ENCODE results near the gene TTLL11. TPM values are rescaled to one million over a fixed set of nuclear protein-coding genes. Genes with fewer than 3 reads are reported as not detected.

Gene TTLL11
- total RNA-seq, 4 donors from 2014 or later, result 15.1 to 42.6 (median 29.1) TPM

DNA sequence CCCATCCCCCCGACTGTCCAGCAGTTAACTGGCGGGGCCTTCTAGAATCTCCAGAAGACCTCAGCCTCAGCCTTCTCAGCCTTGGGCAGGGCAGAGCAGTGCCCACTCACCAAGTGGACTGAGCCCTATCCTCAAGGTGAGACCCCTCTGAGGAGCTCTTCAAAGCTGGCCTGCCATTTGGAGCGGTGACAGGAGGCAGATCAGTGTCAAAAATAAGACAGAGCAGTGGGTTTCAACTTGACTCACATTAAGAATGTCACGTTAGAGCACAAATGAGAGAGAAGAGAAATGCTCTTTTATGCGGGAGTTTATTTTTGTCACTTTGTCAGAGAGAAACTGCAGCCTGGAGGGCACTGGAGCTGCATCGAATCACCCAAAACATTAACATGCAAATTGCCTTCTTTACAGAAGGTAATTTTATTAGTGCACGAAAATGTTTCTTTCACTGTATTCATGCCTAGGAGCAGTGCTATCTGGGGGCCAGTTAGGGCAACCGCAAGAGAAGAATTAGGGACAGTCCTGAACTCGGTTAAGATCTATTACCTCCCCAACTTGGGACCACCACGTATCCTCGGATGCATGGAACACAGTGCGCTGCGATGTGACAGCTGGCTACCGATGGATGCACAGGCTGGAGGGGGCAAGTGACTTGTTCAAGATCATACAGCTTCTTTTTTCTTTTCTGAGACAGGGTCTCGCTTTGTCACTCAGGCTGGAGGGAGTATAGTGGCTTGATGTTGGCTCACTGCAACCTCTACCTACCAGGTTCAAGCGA, 253.2 kb downstream of the TTLL11 start:
- Histone ChIP-seq H3K4me3 (no peak overlapping the region), H3K36me3 (peaks cover 0 to 15% of the 10 kb centered on the region in 2 donors), H3K27ac (no peak overlapping the region), H3K4me1 (peaks cover 0 to 13% (median 0%) of the 10 kb centered on the region in 3 donors), H3K9me3 (peaks cover 0 to 3% (median 0%) of the 10 kb centered on the region in 3 donors), H3K27me3 (no peaks in the 10 kb centered on the region)
- 77 to 89% methylated on average over 9 to 12 of the region's 16 CpGs for WGBS, 2 donors (ENCODE audit: low coverage in 1 of 2)
- ATAC-seq, result no peak
- TF ChIP-seq POLR2A (IDR thresholded peaks at IDR 0.05), result no peak
- no peak for TF ChIP-seq CTCF (IDR thresholded peaks at IDR 0.05)
- no peak for TF ChIP-seq POLR2AphosphoS5 (IDR thresholded peaks at IDR 0.05)
- TF ChIP-seq EP300 (IDR thresholded peaks at IDR 0.05), result no peak

DNA sequence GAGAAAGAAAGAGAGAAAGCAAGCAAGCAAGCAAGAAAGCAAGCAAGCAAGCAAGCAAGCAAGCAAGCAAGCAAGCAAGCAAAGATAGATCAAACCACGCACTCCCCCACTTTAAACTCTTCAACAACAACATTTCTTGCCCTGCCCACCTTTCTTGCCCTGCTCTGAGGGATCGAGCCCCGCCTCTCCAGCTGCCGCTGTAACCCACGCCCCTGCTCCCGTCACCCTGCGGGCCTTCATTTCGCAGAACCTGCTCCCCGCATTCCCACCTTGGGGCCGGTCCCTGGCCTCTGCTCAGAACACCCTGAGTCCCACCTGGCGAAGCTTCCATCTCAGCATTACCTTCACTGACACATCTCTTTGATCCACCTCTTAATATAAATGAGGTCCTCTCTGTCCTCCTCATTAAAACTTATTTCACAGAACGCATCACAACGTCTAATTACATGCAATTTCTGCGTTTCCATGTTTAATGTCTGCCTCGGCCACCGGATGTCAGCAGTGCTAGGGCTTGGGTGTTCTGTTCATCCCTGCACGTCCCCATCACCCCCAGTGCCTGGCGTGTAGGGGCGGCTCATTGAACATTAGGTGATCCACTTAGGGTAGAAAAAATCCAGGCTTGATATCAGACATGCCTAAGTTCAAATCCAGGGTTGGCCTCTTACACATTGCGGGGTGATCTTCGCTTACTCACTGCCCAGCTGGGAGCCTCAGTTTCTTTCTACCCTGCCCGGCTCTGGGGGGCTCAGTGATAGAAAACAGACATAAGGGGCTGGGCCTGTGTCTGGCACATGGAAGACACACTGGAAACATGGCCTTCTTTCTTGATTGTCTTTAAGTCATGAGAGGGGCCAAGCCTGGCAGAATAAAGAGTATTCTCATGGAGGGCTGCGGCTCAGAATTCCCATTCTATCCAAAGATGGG, 254.1 kb downstream of the TTLL11 start:
- H3K27ac ChIP-seq, result no peak overlapping the region
- no peak for ATAC-seq
- 89 to 93% methylated on average over 14 to 17 of the region's 23 CpGs for WGBS, 2 donors (ENCODE audit: low coverage in 1 of 2)
- H3K4me1 ChIP-seq, result peaks cover 0 to 13% (median 0%) of the 10 kb centered on the region in 3 donors
- H3K36me3 ChIP-seq, result peaks cover 0 to 15% of the 10 kb centered on the region in 2 donors
- no peak overlapping the region for H3K4me3 ChIP-seq
- TF ChIP-seq POLR2A (IDR thresholded peaks at IDR 0.05) (no peak), EP300 (IDR thresholded peaks at IDR 0.05) (no peak)
- no peaks in the 10 kb centered on the region for H3K9me3 ChIP-seq
- H3K27me3 ChIP-seq, result no peaks in the 10 kb centered on the region

DNA sequence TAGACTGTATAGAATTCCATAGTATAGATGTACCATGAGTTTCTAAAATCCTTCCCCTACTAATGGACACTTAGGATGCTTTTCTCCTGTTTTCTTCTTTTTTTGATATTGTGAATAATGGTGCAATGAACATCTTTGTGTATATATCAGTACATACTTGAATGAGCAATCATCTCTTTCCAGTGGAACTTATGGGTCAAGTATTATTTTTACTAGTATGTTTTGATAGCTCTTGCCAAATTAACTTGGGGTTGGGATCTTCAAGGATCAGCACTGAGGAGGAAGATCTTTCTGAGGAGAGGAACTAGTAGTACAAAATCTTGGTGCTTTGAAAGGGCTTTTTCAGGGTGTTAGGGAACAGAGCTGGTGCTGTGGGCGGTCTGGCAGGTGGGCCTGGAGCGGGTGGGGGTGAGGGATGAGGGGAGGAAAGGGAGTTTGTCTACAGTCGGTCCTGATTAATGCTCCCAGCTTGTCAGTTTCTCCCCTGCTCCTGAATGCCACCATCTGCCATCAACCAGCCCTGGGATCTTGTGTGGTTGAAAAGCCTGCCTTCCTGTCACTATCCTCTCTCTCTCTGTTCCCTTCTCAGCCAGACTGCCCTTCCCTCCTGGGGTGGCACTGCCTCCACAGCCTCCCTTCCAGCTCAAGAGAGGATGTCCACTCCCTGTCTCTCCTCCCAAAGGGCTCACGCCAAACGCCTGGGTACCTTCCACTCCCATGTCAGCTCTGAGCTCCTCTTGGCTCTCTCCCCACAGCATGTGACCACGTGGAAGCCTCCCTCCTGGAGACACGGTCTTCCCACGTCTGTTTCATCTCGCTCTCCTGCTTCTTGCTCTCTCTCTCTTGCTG, 255.8 kb downstream of the TTLL11 start:
- Histone ChIP-seq H3K9me3 (no peaks in the 10 kb centered on the region), H3K4me3 (no peak overlapping the region), H3K36me3 (peaks cover 0 to 15% of the 10 kb centered on the region in 2 donors), H3K4me1 (peaks cover 0 to 13% (median 0%) of the 10 kb centered on the region in 3 donors), H3K27ac (no peak overlapping the region), H3K27me3 (no peaks in the 10 kb centered on the region)
- TF ChIP-seq CTCF (IDR thresholded peaks at IDR 0.05), result no peak
- no peak for TF ChIP-seq POLR2AphosphoS5 (IDR thresholded peaks at IDR 0.05)
- TF ChIP-seq POLR2A (IDR thresholded peaks at IDR 0.05), result no peak
- TF ChIP-seq EP300 (IDR thresholded peaks at IDR 0.05), result no peak
- WGBS, 2 donors (ENCODE audit: low coverage in 1 of 2), result 31 to 53% methylated on average over 5 to 9 of the region's 9 CpGs
- no peak for ATAC-seq

GRCh38 chr9:121836366-121836885, 256.7 kb downstream of the TTLL11 start:
- Histone ChIP-seq H3K9me3 (no peaks in the 10 kb centered on the region), H3K36me3 (peaks cover 0 to 9% of the 10 kb centered on the region in 2 donors), H3K4me3 (no peak overlapping the region), H3K27me3 (no peaks in the 10 kb centered on the region), H3K27ac (no peak overlapping the region), H3K4me1 (peaks cover 0 to 13% (median 0%) of the 10 kb centered on the region in 3 donors)
- WGBS, 2 donors (ENCODE audit: low coverage in 1 of 2), result 100% methylated on average over 1 of the region's 3 CpGs; no CpG with 5 or more reads in 1 of the 2 donors
- ATAC-seq, result no peak
- no peak for TF ChIP-seq POLR2AphosphoS5 (IDR thresholded peaks at IDR 0.05)

- 86% methylated on average over 1 of the region's 5 CpGs; no CpG with 5 or more reads in 1 of the 2 donors for WGBS, 2 donors (ENCODE audit: low coverage in 1 of 2)
- Histone ChIP-seq H3K4me3 (no peak overlapping the region), H3K27me3 (no peaks in the 10 kb centered on the region), H3K36me3 (peaks cover 0 to 6% of the 10 kb centered on the region in 2 donors), H3K4me1 (peaks cover 0 to 13% (median 0%) of the 10 kb centered on the region in 3 donors), H3K9me3 (no peaks in the 10 kb centered on the region), H3K27ac (no peak overlapping the region)
- no peak for TF ChIP-seq POLR2A (IDR thresholded peaks at IDR 0.05)
- TF ChIP-seq EP300 (IDR thresholded peaks at IDR 0.05), result no peak
- no peak for TF ChIP-seq CTCF (IDR thresholded peaks at IDR 0.05)
- no peak for TF ChIP-seq POLR2AphosphoS5 (IDR thresholded peaks at IDR 0.05)
- no peak for ATAC-seq
Measured at GRCh38 chr9:121835587-121836365, 257.3 kb downstream of the TTLL11 start.

All from gastroesophageal sphincter (tissue), 4 donors.